Spinal cord (tissue), 10 donors: ENCODE measurements around the gene SUSD6. TPM values are rescaled to one million over a fixed set of nuclear protein-coding genes. Genes with fewer than 3 reads are reported as not detected.

Source experiments
- DNase-seq, 6 donors: peaks; one replicate each; pipeline versions ENCODE4 v3.0.0 to v3.0.0-alpha.2; 2013 to 2015; ENCODE audit warnings: low spot score in 6 of 6, low read depth in 4 of 6
- H3K27ac ChIP-seq: one replicate; pipeline ENCODE4 v1.5.1; 2013; ENCODE audit warnings: low read depth, low read length, control low read depth
- H3K27me3 ChIP-seq: one replicate; pipeline ENCODE4 v1.6.1; 2013; ENCODE audit warnings: low read length; ENCODE audit not compliant: control insufficient read depth, insufficient read depth
- H3K36me3 ChIP-seq: one replicate; pipeline ENCODE4 v1.6.1; 2013; ENCODE audit warnings: low read length; ENCODE audit not compliant: control insufficient read depth, insufficient read depth
- H3K4me1 ChIP-seq: one replicate; pipeline ENCODE4 v1.6.1; 2013; ENCODE audit warnings: low read length; ENCODE audit not compliant: control insufficient read depth, insufficient read depth
- H3K4me3 ChIP-seq: one replicate; pipeline ENCODE4 v1.5.1; 2013; ENCODE audit warnings: low read depth, low read length, control low read depth
- H3K9me3 ChIP-seq: one replicate; pipeline ENCODE4 v1.6.1; 2013; ENCODE audit warnings: low read length; ENCODE audit not compliant: control insufficient read depth, insufficient read depth
- WGBS: methylation state at CpG from one replicate; pipeline ENCODE4 v1.1.5; 2013; ENCODE audit warnings: missing lambda C conversion rate; ENCODE audit not compliant: insufficient coverage; 5-methylcytosine and 5-hydroxymethylcytosine counted together
- polyA plus RNA-seq, 2 donors: library from polyadenylated mRNA; unstranded; fragments of 120-200 nt; gene quantifications; one replicate each; pipeline ENCODE4 v1.2.1, GENCODE V29; 2013; ENCODE audit not compliant: insufficient read length in 2 of 2
- total RNA-seq, 2 donors: library from RNA; depleted of rRNA in 1 of 2; stranded (reverse); fragments of 120-200 nt in 1 of 2; fragments of >200 nt in 1 of 2; gene quantifications; one replicate each; pipeline versions ENCODE4 v1.2.3 to v1.2.4, GENCODE V29; 2013 to 2014
- donor health status: healthy.

The SUSD6 gene
- total and polyA plus RNA-seq, 4 donors, result 16.8 to 23.9 (median 19.4) TPM

- DNase-seq, result no peak
- Histone ChIP-seq H3K4me3 (no peak overlapping the region), H3K27me3 (no peaks in the 10 kb centered on the region), H3K4me1 (peaks cover 19% of the 10 kb centered on the region), H3K36me3 (no peaks in the 10 kb centered on the region), H3K9me3 (no peaks in the 10 kb centered on the region), H3K27ac (peak overlapping the region; percentile 69)
- WGBS, result 95% methylated on average over 10 of the region's 10 CpGs
These were observed 41.7 kb downstream of the SUSD6 start for GRCh38 chr14:69652942-69653684.

GRCh38 chr14:69654116-69654515 is 42.7 kb downstream of the SUSD6 start:
- Histone ChIP-seq H3K4me1 (peaks cover 26% of the 10 kb centered on the region), H3K4me3 (no peak overlapping the region), H3K27me3 (no peaks in the 10 kb centered on the region), H3K36me3 (peaks cover 3% of the 10 kb centered on the region), H3K9me3 (no peaks in the 10 kb centered on the region), H3K27ac (no peak overlapping the region)
- no peak for DNase-seq
- 68% methylated on average over 2 of the region's 3 CpGs for WGBS

GRCh38 chr14:69657950-69658355 is 46.6 kb downstream of the SUSD6 start:
- DNase-seq, result peak in 1 of 6 donors; percentile 69
- Histone ChIP-seq H3K4me3 (no peak overlapping the region), H3K27ac (peak overlapping the region; percentile 73), H3K27me3 (no peaks in the 10 kb centered on the region), H3K36me3 (peaks cover 11% of the 10 kb centered on the region), H3K9me3 (no peaks in the 10 kb centered on the region), H3K4me1 (peaks cover 20% of the 10 kb centered on the region)
- 13% methylated on average over 5 of the region's 9 CpGs for WGBS

GRCh38 chr14:69658664-69659261 is 47.4 kb downstream of the SUSD6 start:
- WGBS, result 83% methylated on average over 6 of the region's 8 CpGs
- Histone ChIP-seq H3K27me3 (no peaks in the 10 kb centered on the region), H3K9me3 (no peaks in the 10 kb centered on the region), H3K27ac (peak overlapping the region; percentile 73), H3K4me3 (no peak overlapping the region), H3K4me1 (peaks cover 16% of the 10 kb centered on the region), H3K36me3 (peaks cover 11% of the 10 kb centered on the region)
- no peak for DNase-seq

GRCh38 chr14:69660344-69661193 is 49.2 kb downstream of the SUSD6 start:
- Histone ChIP-seq H3K4me1 (peaks cover 24% of the 10 kb centered on the region), H3K27ac (no peak overlapping the region), H3K4me3 (no peak overlapping the region), H3K27me3 (no peaks in the 10 kb centered on the region), H3K36me3 (peaks cover 11% of the 10 kb centered on the region), H3K9me3 (no peaks in the 10 kb centered on the region)
- 100% methylated on average over 1 of the region's 2 CpGs for WGBS
- DNase-seq, result no peak

- no peak overlapping the region for H3K27ac ChIP-seq
- WGBS, result no CpG with 5 or more reads among the region's 1 CpG
These were observed 49.8 kb downstream of the SUSD6 start for GRCh38 chr14:69661194-69661537.

GRCh38 chr14:69662636-69663299 is 51.4 kb downstream of the SUSD6 start:
- H3K36me3 ChIP-seq, result peaks cover 11% of the 10 kb centered on the region
- peaks cover 22% of the 10 kb centered on the region for H3K4me1 ChIP-seq
- DNase-seq, result no peak
- peak overlapping the region; percentile 53 for H3K27ac ChIP-seq
- WGBS, result 100% methylated on average over 1 of the region's 1 CpG
- H3K27me3 ChIP-seq, result no peaks in the 10 kb centered on the region
- no peaks in the 10 kb centered on the region for H3K9me3 ChIP-seq
- no peak overlapping the region for H3K4me3 ChIP-seq

More at GRCh38 chr14:69661194-69661537, 49.8 kb downstream of the SUSD6 start:
- peaks cover 24% of the 10 kb centered on the region for H3K4me1 ChIP-seq
- H3K27me3 ChIP-seq, result no peaks in the 10 kb centered on the region
- peaks cover 11% of the 10 kb centered on the region for H3K36me3 ChIP-seq
- no peak for DNase-seq
- H3K4me3 ChIP-seq, result no peak overlapping the region
- H3K9me3 ChIP-seq, result no peaks in the 10 kb centered on the region

- peaks cover 11% of the 10 kb centered on the region for H3K36me3 ChIP-seq
- H3K27ac ChIP-seq, result peak overlapping the region; percentile 53
- H3K27me3 ChIP-seq, result no peaks in the 10 kb centered on the region
- 17% methylated on average over 2 of the region's 3 CpGs for WGBS
- peaks cover 17% of the 10 kb centered on the region for H3K4me1 ChIP-seq
- peak in 1 of 6 donors; percentile 72 for DNase-seq
- H3K4me3 ChIP-seq, result no peak overlapping the region
- H3K9me3 ChIP-seq, result no peaks in the 10 kb centered on the region
These were observed 51.9 kb downstream of the SUSD6 start for GRCh38 chr14:69663300-69663643.

- WGBS, result 100% methylated on average over 1 of the region's 4 CpGs
- Histone ChIP-seq H3K36me3 (peaks cover 6% of the 10 kb centered on the region), H3K4me3 (no peak overlapping the region), H3K27ac (no peak overlapping the region), H3K9me3 (no peaks in the 10 kb centered on the region), H3K27me3 (no peaks in the 10 kb centered on the region), H3K4me1 (peaks cover 12% of the 10 kb centered on the region)
- DNase-seq, result no peak
These were observed 52.9 kb downstream of the SUSD6 start for GRCh38 chr14:69664265-69664664.
